ENCODE results near the gene DCAF5. TPM values are rescaled to one million over a fixed set of nuclear protein-coding genes. Genes with fewer than 3 reads are reported as not detected.
"Not testable (repeated sequence)": the region's sequence is repeated elsewhere in the genome, so short reads cannot be mapped to it uniquely, and the experiment has no call there.

DCAF5 gene
- total RNA-seq, 3 donors from 2014 or later, result 40.4 to 45.0 (median 43.3) TPM

- Histone ChIP-seq H3K36me3 (no peaks in the 10 kb centered on the region), H3K27ac (no peak overlapping the region), H3K27me3 (no peaks in the 10 kb centered on the region), H3K4me1 (no peaks in the 10 kb centered on the region), H3K9me3 (no peaks in the 10 kb centered on the region), H3K4me3 (no peak overlapping the region)
- intact Hi-C loops (cut with DNase I; ENCODE audit: low total_unique reads), result no loop called here
- DNase-seq (ENCODE audit: low spot score in 2 of 2), result no peak
- TF ChIP-seq POLR2A (IDR thresholded peaks at IDR 0.05) (no peak), POLR2AphosphoS5 (IDR thresholded peaks at IDR 0.05) (no peak), CTCF (IDR thresholded peaks at IDR 0.05) (no peak)
Measured at GRCh38 chr14:69027242-69027913, 125.5 kb downstream of the DCAF5 start.

GRCh38 chr14:69023035-69023434 is 129.9 kb downstream of the DCAF5 start:
- Histone ChIP-seq H3K27me3 (no peaks in the 10 kb centered on the region), H3K36me3 (no peaks in the 10 kb centered on the region), H3K27ac (no peak overlapping the region), H3K9me3 (no peaks in the 10 kb centered on the region), H3K4me1 (no peaks in the 10 kb centered on the region), H3K4me3 (no peak overlapping the region)
- no peak for DNase-seq (ENCODE audit: low spot score in 2 of 2)
- no peak for TF ChIP-seq POLR2AphosphoS5 (IDR thresholded peaks at IDR 0.05)
- no peak for TF ChIP-seq POLR2A (IDR thresholded peaks at IDR 0.05)
- TF ChIP-seq CTCF (IDR thresholded peaks at IDR 0.05), result no peak
- intact Hi-C loops (cut with DNase I; ENCODE audit: low total_unique reads), result no loop called here

- H3K9me3 ChIP-seq; H3K27ac ChIP-seq; intact Hi-C loops (cut with DNase I; ENCODE audit: low total_unique reads); H3K36me3 ChIP-seq; H3K27me3 ChIP-seq; H3K4me1 ChIP-seq; DNase-seq (ENCODE audit: low spot score in 2 of 2); H3K4me3 ChIP-seq: not testable (repeated sequence)
Measured at GRCh38 chr14:69022093-69022492, 130.8 kb downstream of the DCAF5 start.

GRCh38 chr14:69017706-69018105 is 135.2 kb downstream of the DCAF5 start:
- no peaks in the 10 kb centered on the region for H3K9me3 ChIP-seq
- no peak for DNase-seq (ENCODE audit: low spot score in 2 of 2)
- no peaks in the 10 kb centered on the region for H3K4me1 ChIP-seq
- TF ChIP-seq CTCF (IDR thresholded peaks at IDR 0.05) (no peak), POLR2AphosphoS5 (IDR thresholded peaks at IDR 0.05) (no peak), POLR2A (IDR thresholded peaks at IDR 0.05) (no peak)
- H3K27me3 ChIP-seq, result no peaks in the 10 kb centered on the region
- H3K4me3 ChIP-seq, result no peak overlapping the region
- H3K36me3 ChIP-seq, result no peaks in the 10 kb centered on the region
- intact Hi-C loops (cut with DNase I; ENCODE audit: low total_unique reads), result no loop called here
- H3K27ac ChIP-seq, result no peak overlapping the region

GRCh38 chr14:69014829-69015259 is 138.1 kb downstream of the DCAF5 start:
- TF ChIP-seq CTCF (IDR thresholded peaks at IDR 0.05) (no peak), POLR2A (IDR thresholded peaks at IDR 0.05) (no peak), POLR2AphosphoS5 (IDR thresholded peaks at IDR 0.05) (no peak)
- intact Hi-C loops (cut with DNase I; ENCODE audit: low total_unique reads), result no loop called here
- H3K4me1 ChIP-seq, result no peaks in the 10 kb centered on the region
- no peaks in the 10 kb centered on the region for H3K27me3 ChIP-seq
- H3K27ac ChIP-seq, result no peak overlapping the region
- H3K9me3 ChIP-seq, result no peaks in the 10 kb centered on the region
- no peak overlapping the region for H3K4me3 ChIP-seq
- DNase-seq (ENCODE audit: low spot score in 2 of 2), result no peak
- H3K36me3 ChIP-seq, result no peaks in the 10 kb centered on the region
